K562 (cell line): Measurements from ENCODE around the gene MYO3B. TPM values are rescaled to one million over a fixed set of nuclear protein-coding genes. Genes with fewer than 3 reads are reported as not detected.

Experiments used
- ATF7 ChIP-seq: fragments of 450-650 bp; IDR thresholded peaks from 2 replicates; pipeline ENCODE4 v1.7.1; 2014; ENCODE audit warnings: mild to moderate bottlenecking, moderate library complexity
- COPS2 ChIP-seq: fragments of 450-650 bp; conservative IDR thresholded peaks from 2 replicates; pipeline ENCODE4 v1.6.1; 2016; ENCODE audit warnings: mild to moderate bottlenecking, moderate library complexity
- FOXP4 ChIP-seq: sonication (generic); formaldehyde crosslinking; IDR thresholded peaks from 2 replicates; pipeline ENCODE4 v1.8.0; 2022; ENCODE audit warnings: mild to moderate bottlenecking, missing genetic modification reagents, borderline replicate concordance
- LARP7 ChIP-seq: fragments of 450-650 bp; IDR thresholded peaks from 2 replicates; pipeline ENCODE4 v1.6.1; 2016
- MBD1 ChIP-seq: fragments of 250-450 bp; sonication (Bioruptor Pico); IDR thresholded peaks from 2 replicates; pipeline ENCODE4 v1.8.0; 2022; ENCODE audit warnings: inconsistent platforms
- MXD1 ChIP-seq: fragments of 250-450 bp; sonication (Bioruptor Pico); IDR thresholded peaks from 2 replicates; pipeline ENCODE4 v1.8.0; 2021; ENCODE audit warnings: borderline replicate concordance, mild to moderate bottlenecking, moderate library complexity; ENCODE audit not compliant: poor library complexity, severe bottlenecking
- PHF20 ChIP-seq: fragments of 450-650 bp; IDR thresholded peaks from 2 replicates; pipeline ENCODE4 v1.6.1; 2018; ENCODE audit not compliant: partially characterized antibody
- RFX1 ChIP-seq: fragments of 450-650 bp; IDR thresholded peaks from 2 replicates; pipeline ENCODE4 v1.6.1; 2016; ENCODE audit warnings: mild to moderate bottlenecking, moderate library complexity
- ZC3H4 ChIP-seq: sonication (generic); formaldehyde crosslinking; IDR thresholded peaks from 2 replicates; pipeline ENCODE4 v1.9.0; 2021; ENCODE audit warnings: missing genetic modification reagents, borderline replicate concordance
- ZNF41 ChIP-seq: fragments of 250-450 bp; sonication (Bioruptor Pico); conservative IDR thresholded peaks from 2 replicates; pipeline ENCODE4 v1.4.0; 2020; ENCODE audit warnings: mild to moderate bottlenecking
- polyA plus RNA-seq, 8 experiments: library from polyadenylated mRNA; depleted of rRNA in 4 of 8; stranded (reverse) in 5 of 8; unstranded in 3 of 8; fragments of >200 nt; fragmentation: Nextera tagmentation in 2 of 8; fragmentation: Illumina TruSeq in 1 of 8; extraction: Ambion mirVana in 2 of 8; extraction: Trizol in 1 of 8; gene quantifications; 2 replicates each; pipeline versions ENCODE4 v1.2.1 to v1.2.3, GENCODE V29; 2011 to 2014; ENCODE audit warnings: inconsistent platforms in 1 of 8, missing spikeins in 1 of 8
- total RNA-seq, 7 experiments: library from RNA; depleted of rRNA in 6 of 7; stranded (reverse); fragments of >200 nt in 6 of 7; fragmentation: Illumina TruSeq in 2 of 7; extraction: Trizol in 2 of 7; gene quantifications; 2 replicates each; pipeline versions ENCODE4 v1.2.1 to v1.2.3, GENCODE V29; 2011 to 2021; ENCODE audit warnings: low replicate concordance in 1 of 7
- TF ChIP-seq, protein P1 (sequence below): fragments of 450-650 bp; formaldehyde crosslinking; IDR thresholded peaks from 2 replicates; pipeline ENCODE4 v1.4.0; 2022; ENCODE audit warnings: missing genetic modification characterization

The MYO3B gene
- total and polyA plus RNA-seq, 9 of the 15 experiments (the other 6 are each of a cell fraction or from before 2014, with no cell fraction given), result 2.7 to 6.5 (median 3.6) TPM

GRCh38 chr2:170247882-170248393, 70.0 kb downstream of the MYO3B start (continued):
- no peak for TF ChIP-seq MBD1 (CRISPR knock-in tag)
- TF ChIP-seq COPS2, result no peak
- TF ChIP-seq RFX1, result no peak
- no peak for TF ChIP-seq ZC3H4 (CRISPR knock-in tag)
- peak; percentile 81; the same call in 1 of the 2 replicates for TF ChIP-seq ZNF41 (CRISPR knock-in tag)
- TF ChIP-seq FOXP4, result no peak
- TF ChIP-seq, protein P1, sequence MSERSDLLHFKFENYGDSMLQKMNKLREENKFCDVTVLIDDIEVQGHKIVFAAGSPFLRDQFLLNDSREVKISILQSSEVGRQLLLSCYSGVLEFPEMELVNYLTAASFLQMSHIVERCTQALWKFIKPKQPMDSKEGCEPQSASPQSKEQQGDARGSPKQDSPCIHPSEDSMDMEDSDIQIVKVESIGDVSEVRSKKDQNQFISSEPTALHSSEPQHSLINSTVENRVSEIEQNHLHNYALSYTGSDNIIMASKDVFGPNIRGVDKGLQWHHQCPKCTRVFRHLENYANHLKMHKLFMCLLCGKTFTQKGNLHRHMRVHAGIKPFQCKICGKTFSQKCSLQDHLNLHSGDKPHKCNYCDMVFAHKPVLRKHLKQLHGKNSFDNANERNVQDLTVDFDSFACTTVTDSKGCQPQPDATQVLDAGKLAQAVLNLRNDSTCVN (CRISPR knock-in tag), result no peak
- no peak for TF ChIP-seq MXD1
- TF ChIP-seq LARP7, result no peak
- no peak for TF ChIP-seq ATF7
- no peak for TF ChIP-seq PHF20
